ENCODE measurements around the gene BMPER. TPM values are rescaled to one million over a fixed set of nuclear protein-coding genes. Genes with fewer than 3 reads are reported as not detected.

Gene BMPER
- total RNA-seq, 1 experiment from 2014 or later = 6.7 TPM

GRCh38 chr7:34084651-34085050 is 179.3 kb downstream of the BMPER start:
- Histone ChIP-seq H3K9me3 (ENCODE audit: low read depth, low read length, poor library complexity, severe bottlenecking) (no peaks in the 10 kb centered on the region), H3K4me3 (ENCODE audit: low read depth, low read length, poor library complexity, severe bottlenecking) (no peak overlapping the region), H3K36me3 (ENCODE audit: insufficient read depth, low read length, poor library complexity, severe bottlenecking) (no peaks in the 10 kb centered on the region), H3K27me3 (replicated peaks; ENCODE audit: insufficient read depth, low read depth, low read length, poor library complexity) (no peaks in the 10 kb centered on the region), H3K4me1 (ENCODE audit: insufficient read depth, low read length, poor library complexity, severe bottlenecking) (peaks cover 35% of the 10 kb centered on the region), H3K27ac (ENCODE audit: low read depth, low read length, poor library complexity, severe bottlenecking) (no peak overlapping the region)
- ChIA-PET POLR2A (ENCODE audit: low non-redundant PET) (no interaction called here), CTCF (no interaction called here)
- intact Hi-C loops (cut with micrococcal nuclease; ENCODE audit: unreplicated experiment) = loop anchor here (5.0 kb wide), 1 partner anchor 37 kb away; no protein-coding TSS in a partner anchor
- TF ChIP-seq EZH2 (IDR thresholded peaks at IDR 0.05; ENCODE audit: borderline replicate concordance, low read depth, low read length, poor library complexity, severe bottlenecking) (no peak), CTCF (conservative IDR thresholded peaks at IDR 0.05; ENCODE audit: low read depth, low read length) (no peak)
- BruUV-seq (replicated peaks) = no TSS peak
- no peak for DNase-seq (ENCODE audit: low spot score)

GRCh38 chr7:34086064-34086463 is 180.7 kb downstream of the BMPER start:
- no peak for DNase-seq (ENCODE audit: low spot score)
- TF ChIP-seq EZH2 (IDR thresholded peaks at IDR 0.05; ENCODE audit: borderline replicate concordance, low read depth, low read length, poor library complexity, severe bottlenecking) (no peak), CTCF (conservative IDR thresholded peaks at IDR 0.05; ENCODE audit: low read depth, low read length) (no peak)
- no peaks in the 10 kb centered on the region for H3K27me3 ChIP-seq (replicated peaks; ENCODE audit: insufficient read depth, low read depth, low read length, poor library complexity)
- ChIA-PET CTCF (interaction anchor here (1.0 kb wide), 1 partner anchor 104 kb away, joined by 4 read pairs; no protein-coding TSS in a partner anchor), POLR2A (ENCODE audit: low non-redundant PET) (no interaction called here)
- intact Hi-C loops (cut with micrococcal nuclease; ENCODE audit: unreplicated experiment) = loop anchor here (5.0 kb wide), 1 partner anchor 39 kb away; no protein-coding TSS in a partner anchor
- no peak overlapping the region for H3K27ac ChIP-seq (ENCODE audit: low read depth, low read length, poor library complexity, severe bottlenecking)
- no TSS peak for BruUV-seq (replicated peaks)
- H3K4me1 ChIP-seq (ENCODE audit: insufficient read depth, low read length, poor library complexity, severe bottlenecking) = peaks cover 24% of the 10 kb centered on the region
- H3K36me3 ChIP-seq (ENCODE audit: insufficient read depth, low read length, poor library complexity, severe bottlenecking) = no peaks in the 10 kb centered on the region
- no peaks in the 10 kb centered on the region for H3K9me3 ChIP-seq (ENCODE audit: low read depth, low read length, poor library complexity, severe bottlenecking)
- no peak overlapping the region for H3K4me3 ChIP-seq (ENCODE audit: low read depth, low read length, poor library complexity, severe bottlenecking)

GRCh38 chr7:34086981-34087380 is 181.6 kb downstream of the BMPER start:
- no peak for DNase-seq (ENCODE audit: low spot score)
- no peaks in the 10 kb centered on the region for H3K9me3 ChIP-seq (ENCODE audit: low read depth, low read length, poor library complexity, severe bottlenecking)
- intact Hi-C loops (cut with micrococcal nuclease; ENCODE audit: unreplicated experiment) = loop anchor here (5.0 kb wide), 1 partner anchor 40 kb away; no protein-coding TSS in a partner anchor
- BruUV-seq (replicated peaks) = no TSS peak
- H3K4me3 ChIP-seq (ENCODE audit: low read depth, low read length, poor library complexity, severe bottlenecking) = no peak overlapping the region
- ChIA-PET POLR2A (ENCODE audit: low non-redundant PET) (no interaction called here), CTCF (interaction anchor here (2.1 kb wide), 1 partner anchor 105 kb away, joined by 34 read pairs; no protein-coding TSS in a partner anchor)
- peaks cover 20% of the 10 kb centered on the region for H3K4me1 ChIP-seq (ENCODE audit: insufficient read depth, low read length, poor library complexity, severe bottlenecking)
- H3K36me3 ChIP-seq (ENCODE audit: insufficient read depth, low read length, poor library complexity, severe bottlenecking) = no peaks in the 10 kb centered on the region
- H3K27ac ChIP-seq (ENCODE audit: low read depth, low read length, poor library complexity, severe bottlenecking) = peak overlapping the region; percentile 51
- TF ChIP-seq EZH2 (IDR thresholded peaks at IDR 0.05; ENCODE audit: borderline replicate concordance, low read depth, low read length, poor library complexity, severe bottlenecking) (no peak), CTCF (conservative IDR thresholded peaks at IDR 0.05; ENCODE audit: low read depth, low read length) (no peak)
- no peaks in the 10 kb centered on the region for H3K27me3 ChIP-seq (replicated peaks; ENCODE audit: insufficient read depth, low read depth, low read length, poor library complexity)
